GOT3 (cell line): ENCODE measurements around the gene ARHGAP36.

Source experiments
- DNase-seq: peaks from one replicate; lab custom pipeline; 2025; ENCODE audit warnings: mixed read lengths; lab: John Stamatoyannopoulos, UW

The ARHGAP36 gene

GRCh38 chrX:131058136-131058868 is at the start of gene ARHGAP36:
Gene ARHGAP36, plus strand, starts transcription at chrX:131058346. Its CDS starts 23,320 bp downstream, at chrX:131081666.
- no peak for DNase-seq

GRCh38 chrX:131010186-131010585 is 48.0 kb upstream of the ARHGAP36 start:
- DNase-seq: no peak

GRCh38 chrX:131025336-131025735 is 32.8 kb upstream of the ARHGAP36 start:
- no peak for DNase-seq

GRCh38 chrX:131032354-131033230 is 25.6 kb upstream of the ARHGAP36 start:
- DNase-seq: no peak

GRCh38 chrX:131034063-131034462 is 24.1 kb upstream of the ARHGAP36 start:
- DNase-seq: no peak

GRCh38 chrX:131040781-131041180 is 17.4 kb upstream of the ARHGAP36 start:
- no peak for DNase-seq

GRCh38 chrX:131041667-131042066 is 16.5 kb upstream of the ARHGAP36 start:
- no peak for DNase-seq

GRCh38 chrX:131045726-131046125 is 12.4 kb upstream of the ARHGAP36 start:
- no peak for DNase-seq

GRCh38 chrX:131046596-131046995 is 11.6 kb upstream of the ARHGAP36 start:
- no peak for DNase-seq

- no peak for DNase-seq
Observed at GRCh38 chrX:131047180-131047579, 11.0 kb upstream of the ARHGAP36 start.

- DNase-seq: no peak
Observed at GRCh38 chrX:131053076-131053475, 5.1 kb upstream of the ARHGAP36 start.

- no peak for DNase-seq
Observed at GRCh38 chrX:131054906-131055305, 3.2 kb upstream of the ARHGAP36 start.

- DNase-seq: no peak
Observed at GRCh38 chrX:131057706-131058105, 440 bp upstream of the ARHGAP36 start.

- DNase-seq: no peak
Observed at GRCh38 chrX:131059246-131059645, 1.1 kb downstream of the ARHGAP36 start.

- no peak for DNase-seq
Observed at GRCh38 chrX:131060147-131060546, 2.0 kb downstream of the ARHGAP36 start.

- DNase-seq: no peak
Observed at GRCh38 chrX:131061306-131061705, 3.2 kb downstream of the ARHGAP36 start.

- DNase-seq: no peak
Observed at GRCh38 chrX:131063613-131064012, 5.5 kb downstream of the ARHGAP36 start.

GRCh38 chrX:131066237-131066636 is 8.1 kb downstream of the ARHGAP36 start:
- no peak for DNase-seq

- DNase-seq: no peak
Observed at GRCh38 chrX:131067216-131067615, 9.1 kb downstream of the ARHGAP36 start.

GRCh38 chrX:131067846-131068745 is 9.9 kb downstream of the ARHGAP36 start:
- no peak for DNase-seq

- DNase-seq: no peak
Observed at GRCh38 chrX:131068945-131069719, 11.0 kb downstream of the ARHGAP36 start.
